ENCODE results near the gene LACTBL1. TPM values are rescaled to one million over a fixed set of nuclear protein-coding genes. Genes with fewer than 3 reads are reported as not detected.

The LACTBL1 gene
- total RNA-seq, 5 donors from 2014 or later (not counting 1 experiment from before 2014, with no cell fraction given): not detected

DNA sequence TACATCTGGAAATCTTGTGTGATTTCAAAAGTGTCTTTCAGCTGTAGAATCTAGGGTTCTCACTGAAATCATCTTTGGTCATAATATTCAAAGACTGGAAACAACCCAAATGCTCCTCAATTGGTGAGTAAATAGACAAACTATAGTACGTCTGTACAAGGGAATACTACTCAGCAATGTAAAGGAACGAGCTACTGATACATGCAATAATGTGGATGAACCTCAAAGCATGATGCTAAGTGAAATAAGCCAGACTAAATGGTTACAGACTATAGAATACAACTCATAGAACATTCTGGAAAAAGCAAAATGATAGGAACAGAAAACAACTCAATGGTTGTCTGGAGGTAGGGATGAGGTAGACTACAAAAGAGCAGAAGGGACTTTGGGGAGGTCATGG lies 2.6 kb downstream of the LACTBL1 start:
- no peaks in the 10 kb centered on the region for H3K4me1 ChIP-seq (ENCODE audit: control insufficient read depth in 1 of 2, extremely low read depth in 1 of 2, insufficient read depth in 2 of 2, low read length in 2 of 2)
- WGBS (ENCODE audit: insufficient coverage): no CpG with 5 or more reads among the region's 2 CpGs
- Mint-ChIP-seq H3K4me1 (no peaks in the 10 kb centered on the region), H3K4me3 (no peak overlapping the region), H3K9me3 (peaks cover 8 to 13% (median 9%) of the 10 kb centered on the region in 3 donors), H3K27ac (no peak overlapping the region), H3K27me3 (peaks cover 47 to 63% of the 10 kb centered on the region in 2 donors), H3K36me3 (peaks cover 6% of the 10 kb centered on the region)
- ChIA-PET POLR2A (no interaction called here), CTCF (interaction anchor here in 1 of 2 donors (0.6 kb wide), 1 partner anchor 324 kb away, joined by 3 read pairs; no protein-coding TSS in a partner anchor)
- no peaks in the 10 kb centered on the region for H3K36me3 ChIP-seq (ENCODE audit: control insufficient read depth in 2 of 2, extremely low read depth in 1 of 2, insufficient read depth in 1 of 2, low read length in 1 of 2)
- DNase-seq: no peak
- H3K9me3 ChIP-seq: peaks cover 3% of the 10 kb centered on the region
- no peak for ATAC-seq (replicated peaks in 1 of 4)
- no peak overlapping the region for H3K4me3 ChIP-seq (ENCODE audit: control insufficient read depth in 1 of 2, extremely low read depth in 1 of 2, low read length in 1 of 2)
- no peak overlapping the region for H3K27ac ChIP-seq (ENCODE audit: low read length)
- peaks cover 0 to 47% of the 10 kb centered on the region in 2 experiments for H3K27me3 ChIP-seq (replicated peaks in 1 of 2; ENCODE audit: control insufficient read depth in 2 of 2, extremely low read depth in 1 of 2, insufficient read depth in 2 of 2, low read length in 1 of 2)

GRCh38 chr1:22969304-22969709 lies 3.4 kb downstream of the LACTBL1 start:
- 9% methylated on average over 5 of the region's 5 CpGs for WGBS (ENCODE audit: insufficient coverage)
- no peak overlapping the region for H3K4me3 Mint-ChIP-seq
- ChIA-PET CTCF (no interaction called here), POLR2A (no interaction called here)
- DNase-seq: no peak
- no peak overlapping the region for H3K27ac Mint-ChIP-seq
- Histone ChIP-seq H3K27ac (ENCODE audit: low read length) (no peak overlapping the region), H3K36me3 (ENCODE audit: control insufficient read depth in 2 of 2, extremely low read depth in 1 of 2, insufficient read depth in 1 of 2, low read length in 1 of 2) (no peaks in the 10 kb centered on the region), H3K27me3 (replicated peaks in 1 of 2; ENCODE audit: control insufficient read depth in 2 of 2, extremely low read depth in 1 of 2, insufficient read depth in 2 of 2, low read length in 1 of 2) (peaks cover 3 to 49% of the 10 kb centered on the region in 2 experiments), H3K4me3 (ENCODE audit: control insufficient read depth in 1 of 2, extremely low read depth in 1 of 2, low read length in 1 of 2) (no peak overlapping the region), H3K4me1 (ENCODE audit: control insufficient read depth in 1 of 2, extremely low read depth in 1 of 2, insufficient read depth in 2 of 2, low read length in 2 of 2) (peaks cover 0 to 1% of the 10 kb centered on the region in 2 experiments), H3K9me3 (peaks cover 3% of the 10 kb centered on the region)
- H3K4me1 Mint-ChIP-seq: no peaks in the 10 kb centered on the region
- no peak for ATAC-seq (replicated peaks in 1 of 4)
- peaks cover 8 to 13% (median 9%) of the 10 kb centered on the region in 3 donors for H3K9me3 Mint-ChIP-seq
- H3K36me3 Mint-ChIP-seq: peaks cover 6% of the 10 kb centered on the region
- H3K27me3 Mint-ChIP-seq: peaks cover 47 to 59% of the 10 kb centered on the region in 2 donors

DNA sequence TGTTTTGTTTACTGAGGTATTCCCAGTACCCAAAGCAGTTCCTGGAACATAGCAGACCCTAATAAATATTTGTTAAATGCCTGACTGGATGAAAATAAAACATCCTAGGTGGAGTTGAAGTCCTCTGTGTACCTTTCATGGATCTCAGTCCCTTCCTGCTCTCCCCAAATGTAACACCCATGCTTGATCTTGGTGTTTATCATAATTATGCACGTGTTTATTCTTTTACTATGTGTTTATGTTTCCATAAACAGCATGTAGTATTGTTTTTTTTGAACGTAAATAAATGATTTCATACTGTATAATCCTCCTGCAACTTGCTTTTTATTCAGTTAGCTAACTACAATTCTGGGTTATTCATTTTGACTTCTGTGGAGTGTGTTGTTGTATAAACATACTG lies 4.8 kb downstream of the LACTBL1 start:
- no CpG with 5 or more reads among the region's 2 CpGs for WGBS (ENCODE audit: insufficient coverage)
- Mint-ChIP-seq H3K36me3 (peaks cover 6% of the 10 kb centered on the region), H3K27ac (no peak overlapping the region), H3K4me1 (no peaks in the 10 kb centered on the region), H3K4me3 (no peak overlapping the region), H3K9me3 (peaks cover 8 to 13% (median 9%) of the 10 kb centered on the region in 3 donors), H3K27me3 (peaks cover 48 to 57% of the 10 kb centered on the region in 2 donors)
- peaks cover 0 to 4% of the 10 kb centered on the region in 2 experiments for H3K4me1 ChIP-seq (ENCODE audit: control insufficient read depth in 1 of 2, extremely low read depth in 1 of 2, insufficient read depth in 2 of 2, low read length in 2 of 2)
- H3K9me3 ChIP-seq: peaks cover 3% of the 10 kb centered on the region
- ChIA-PET CTCF (interaction anchor here in 1 of 2 donors (0.7 kb wide), 1 partner anchor 139 kb away, joined by 3 read pairs; no protein-coding TSS in a partner anchor), POLR2A (no interaction called here)
- ATAC-seq (replicated peaks in 1 of 4) (no peak), DNase-seq (no peak)
- H3K4me3 ChIP-seq (ENCODE audit: control insufficient read depth in 1 of 2, extremely low read depth in 1 of 2, low read length in 1 of 2): no peak overlapping the region
- H3K27me3 ChIP-seq (replicated peaks in 1 of 2; ENCODE audit: control insufficient read depth in 2 of 2, extremely low read depth in 1 of 2, insufficient read depth in 2 of 2, low read length in 1 of 2): peaks cover 3 to 45% of the 10 kb centered on the region in 2 experiments
- no peak overlapping the region for H3K27ac ChIP-seq (ENCODE audit: low read length)
- no peaks in the 10 kb centered on the region for H3K36me3 ChIP-seq (ENCODE audit: control insufficient read depth in 2 of 2, extremely low read depth in 1 of 2, insufficient read depth in 1 of 2, low read length in 1 of 2)

- H3K27me3 ChIP-seq (replicated peaks in 1 of 2; ENCODE audit: control insufficient read depth in 2 of 2, extremely low read depth in 1 of 2, insufficient read depth in 2 of 2, low read length in 1 of 2): peaks cover 3 to 31% of the 10 kb centered on the region in 2 experiments
- ChIA-PET POLR2A (interaction anchor here in 1 of 2 donors (0.6 kb wide), 1 partner anchor 15 kb away, joined by 5 read pairs; no protein-coding TSS in a partner anchor), CTCF (no interaction called here)
- peaks cover 3% of the 10 kb centered on the region for H3K9me3 ChIP-seq
- no peak for DNase-seq
- no peak overlapping the region for H3K4me3 ChIP-seq (ENCODE audit: control insufficient read depth in 1 of 2, extremely low read depth in 1 of 2, low read length in 1 of 2)
- peaks cover 46 to 48% of the 10 kb centered on the region in 2 donors for H3K27me3 Mint-ChIP-seq
- H3K27ac Mint-ChIP-seq: no peak overlapping the region
- no peak for ATAC-seq (replicated peaks in 1 of 4)
- peaks cover 8 to 13% (median 9%) of the 10 kb centered on the region in 3 donors for H3K9me3 Mint-ChIP-seq
- H3K4me1 Mint-ChIP-seq: no peaks in the 10 kb centered on the region
- peaks cover 6% of the 10 kb centered on the region for H3K36me3 Mint-ChIP-seq
- H3K4me1 ChIP-seq (ENCODE audit: control insufficient read depth in 1 of 2, extremely low read depth in 1 of 2, insufficient read depth in 2 of 2, low read length in 2 of 2): peaks cover 0 to 4% of the 10 kb centered on the region in 2 experiments
- WGBS (ENCODE audit: insufficient coverage): 72% methylated on average over 4 of the region's 5 CpGs
- H3K36me3 ChIP-seq (ENCODE audit: control insufficient read depth in 2 of 2, extremely low read depth in 1 of 2, insufficient read depth in 1 of 2, low read length in 1 of 2): no peaks in the 10 kb centered on the region
- no peak overlapping the region for H3K27ac ChIP-seq (ENCODE audit: low read length)
- no peak overlapping the region for H3K4me3 Mint-ChIP-seq
Measured at GRCh38 chr1:22966309-22966708, 6.4 kb downstream of the LACTBL1 start.

GRCh38 chr1:22963044-22963677 lies 9.5 kb downstream of the LACTBL1 start:
- no peak overlapping the region for H3K27ac Mint-ChIP-seq
- ChIA-PET POLR2A (no interaction called here), CTCF (interaction anchor here in 1 of 2 donors (0.6 kb wide), 1 partner anchor 1055 kb away, joined by 3 read pairs; no protein-coding TSS in a partner anchor)
- H3K27me3 Mint-ChIP-seq: peaks cover 20 to 22% of the 10 kb centered on the region in 2 donors
- no peak for ATAC-seq (replicated peaks in 1 of 4)
- WGBS (ENCODE audit: insufficient coverage): 80% methylated on average over 7 of the region's 10 CpGs
- peaks cover 3% of the 10 kb centered on the region for H3K9me3 ChIP-seq
- no peak for DNase-seq
- no peaks in the 10 kb centered on the region for H3K36me3 ChIP-seq (ENCODE audit: control insufficient read depth in 2 of 2, extremely low read depth in 1 of 2, insufficient read depth in 1 of 2, low read length in 1 of 2)
- no peak overlapping the region for H3K4me3 Mint-ChIP-seq
- peaks cover 6% of the 10 kb centered on the region for H3K36me3 Mint-ChIP-seq
- peaks cover 8 to 13% (median 9%) of the 10 kb centered on the region in 3 donors for H3K9me3 Mint-ChIP-seq
- H3K4me3 ChIP-seq (ENCODE audit: control insufficient read depth in 1 of 2, extremely low read depth in 1 of 2, low read length in 1 of 2): no peak overlapping the region
- H3K4me1 Mint-ChIP-seq: no peaks in the 10 kb centered on the region
- H3K27me3 ChIP-seq (replicated peaks in 1 of 2; ENCODE audit: control insufficient read depth in 2 of 2, extremely low read depth in 1 of 2, insufficient read depth in 2 of 2, low read length in 1 of 2): peaks cover 3 to 27% of the 10 kb centered on the region in 2 experiments
- peaks cover 0 to 4% of the 10 kb centered on the region in 2 experiments for H3K4me1 ChIP-seq (ENCODE audit: control insufficient read depth in 1 of 2, extremely low read depth in 1 of 2, insufficient read depth in 2 of 2, low read length in 2 of 2)
- no peak overlapping the region for H3K27ac ChIP-seq (ENCODE audit: low read length)

DNA sequence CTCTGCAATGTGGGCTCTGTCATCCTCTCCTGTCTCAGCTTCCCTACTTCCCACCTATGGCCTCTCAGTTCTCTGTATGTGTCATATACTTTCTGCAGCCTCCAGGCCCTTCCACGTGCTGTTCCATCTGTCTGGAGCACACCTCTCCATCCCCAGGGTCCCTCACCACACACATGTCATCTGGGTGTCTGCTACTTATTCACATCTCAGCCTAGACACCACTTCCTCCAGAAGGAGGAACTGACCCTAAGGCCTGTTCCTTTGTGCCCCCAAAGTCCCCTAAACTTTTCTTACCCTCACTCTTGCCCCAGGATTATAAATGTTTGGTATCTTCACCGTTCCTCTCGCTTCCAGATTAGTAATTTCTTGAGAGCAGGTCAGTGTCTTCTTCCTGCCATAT lies 10.1 kb downstream of the LACTBL1 start:
- DNase-seq: no peak
- ChIA-PET CTCF (no interaction called here), POLR2A (no interaction called here)
- H3K27ac Mint-ChIP-seq: no peak overlapping the region
- Histone ChIP-seq H3K4me3 (ENCODE audit: control insufficient read depth in 1 of 2, extremely low read depth in 1 of 2, low read length in 1 of 2) (no peak overlapping the region), H3K9me3 (peaks cover 3% of the 10 kb centered on the region), H3K4me1 (ENCODE audit: control insufficient read depth in 1 of 2, extremely low read depth in 1 of 2, insufficient read depth in 2 of 2, low read length in 2 of 2) (peaks cover 0 to 4% of the 10 kb centered on the region in 2 experiments), H3K27ac (ENCODE audit: low read length) (no peak overlapping the region), H3K36me3 (ENCODE audit: control insufficient read depth in 2 of 2, extremely low read depth in 1 of 2, insufficient read depth in 1 of 2, low read length in 1 of 2) (no peaks in the 10 kb centered on the region), H3K27me3 (replicated peaks in 1 of 2; ENCODE audit: control insufficient read depth in 2 of 2, extremely low read depth in 1 of 2, insufficient read depth in 2 of 2, low read length in 1 of 2) (peaks cover 3 to 30% of the 10 kb centered on the region in 2 experiments)
- H3K9me3 Mint-ChIP-seq: peaks cover 8 to 13% (median 9%) of the 10 kb centered on the region in 3 donors
- peaks cover 6% of the 10 kb centered on the region for H3K36me3 Mint-ChIP-seq
- WGBS (ENCODE audit: insufficient coverage): 33% methylated on average over 1 of the region's 3 CpGs
- no peaks in the 10 kb centered on the region for H3K4me1 Mint-ChIP-seq
- ATAC-seq (replicated peaks in 1 of 4): no peak
- H3K27me3 Mint-ChIP-seq: peaks cover 16 to 20% of the 10 kb centered on the region in 2 donors
- H3K4me3 Mint-ChIP-seq: no peak overlapping the region

All from T-cell (primary cell).